ENCODE measurements around the gene EIF2B5.
"Not testable (repeated sequence)": the region's sequence is repeated elsewhere in the genome, so short reads cannot be mapped to it uniquely, and the experiment has no call there.

Gene EIF2B5

DNA sequence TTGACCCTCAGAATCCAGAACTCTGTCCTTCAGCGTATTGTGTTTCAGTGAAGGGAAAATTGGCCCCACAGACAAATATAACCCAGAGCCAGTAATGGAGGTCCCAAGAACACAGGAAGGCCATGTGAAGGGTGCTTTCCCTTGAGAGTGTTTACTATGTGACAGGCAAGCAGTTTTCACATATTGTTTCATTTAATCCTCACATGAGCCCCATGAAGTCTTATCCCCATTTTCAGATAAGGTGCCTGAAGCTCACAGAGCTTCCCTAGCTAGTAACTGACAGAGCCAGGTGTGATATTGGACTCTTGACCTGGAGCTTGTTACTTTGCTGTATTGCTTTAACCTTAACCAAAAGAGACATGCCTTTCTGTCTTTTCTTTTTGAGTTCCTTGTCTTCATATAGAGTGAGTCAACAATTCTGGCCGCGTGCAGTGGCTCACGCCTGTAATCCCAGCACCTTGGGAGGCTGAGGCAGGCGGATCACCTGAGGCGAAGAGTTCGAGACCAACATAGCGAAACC lies 10.7 kb downstream of the EIF2B5 start:
- no peak for DNase-seq (ENCODE audit: low spot score)

DNA sequence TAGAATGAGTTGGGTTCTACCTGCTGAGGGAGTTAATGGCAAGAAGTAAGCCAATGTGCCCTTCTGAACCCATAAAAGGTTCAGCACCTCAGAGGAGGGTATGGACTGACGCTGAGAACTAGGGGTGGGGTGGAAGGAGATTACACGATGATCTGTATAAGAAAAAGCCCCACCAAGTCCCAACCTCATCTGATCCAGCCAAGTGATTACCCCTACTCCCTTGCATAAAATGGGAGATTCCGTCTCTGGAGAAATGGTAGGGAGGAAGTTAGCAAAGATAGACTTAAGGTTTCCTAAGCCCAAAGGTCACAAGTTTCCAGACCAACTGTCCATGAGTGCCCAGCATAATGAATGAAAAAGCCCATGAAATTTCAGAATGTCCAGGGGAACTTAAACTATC lies 12.9 kb downstream of the EIF2B5 start:
- DNase-seq (ENCODE audit: low spot score), result no peak

DNA sequence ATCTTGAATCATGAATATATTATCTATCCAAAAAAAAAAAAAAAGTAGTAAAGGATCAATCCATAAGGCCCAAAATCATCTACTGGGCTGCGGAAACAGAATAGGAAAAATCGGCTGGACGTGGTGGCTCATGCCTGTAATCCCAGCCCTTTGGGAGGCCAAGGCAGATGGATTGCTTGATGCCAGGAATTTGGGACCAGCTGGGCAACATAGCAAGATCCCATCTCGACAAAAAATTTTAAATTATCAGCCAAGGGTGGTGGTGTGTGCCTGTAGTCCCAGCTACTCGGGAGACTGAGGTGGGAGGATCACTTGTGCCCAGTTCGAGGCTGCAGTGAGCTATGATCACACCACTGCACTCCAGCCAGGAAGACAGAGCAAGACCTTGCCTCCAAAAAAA lies 14.0 kb downstream of the EIF2B5 start:
- DNase-seq (ENCODE audit: low spot score), result no peak

DNA sequence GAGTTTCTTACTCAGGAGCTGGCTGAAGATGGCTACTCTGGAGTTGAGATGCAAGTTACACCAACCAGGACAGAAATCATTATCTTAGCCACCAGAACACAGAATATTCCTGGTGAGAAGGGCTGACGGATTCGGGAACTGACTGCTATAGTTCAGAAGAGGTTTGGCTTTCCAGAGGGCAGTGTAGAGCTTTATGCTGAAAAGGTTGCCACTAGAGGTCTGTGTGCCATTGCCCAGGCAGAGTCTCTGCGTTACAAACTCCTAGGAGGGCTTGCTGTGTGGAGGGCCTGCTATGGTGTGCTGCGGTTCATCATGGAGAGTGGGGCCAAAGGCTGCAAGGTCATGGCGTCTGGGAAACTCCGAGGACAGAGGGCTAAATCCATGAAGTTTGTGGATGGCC lies 14.6 kb downstream of the EIF2B5 start:
- not testable (repeated sequence) for DNase-seq (ENCODE audit: low spot score)

DNA sequence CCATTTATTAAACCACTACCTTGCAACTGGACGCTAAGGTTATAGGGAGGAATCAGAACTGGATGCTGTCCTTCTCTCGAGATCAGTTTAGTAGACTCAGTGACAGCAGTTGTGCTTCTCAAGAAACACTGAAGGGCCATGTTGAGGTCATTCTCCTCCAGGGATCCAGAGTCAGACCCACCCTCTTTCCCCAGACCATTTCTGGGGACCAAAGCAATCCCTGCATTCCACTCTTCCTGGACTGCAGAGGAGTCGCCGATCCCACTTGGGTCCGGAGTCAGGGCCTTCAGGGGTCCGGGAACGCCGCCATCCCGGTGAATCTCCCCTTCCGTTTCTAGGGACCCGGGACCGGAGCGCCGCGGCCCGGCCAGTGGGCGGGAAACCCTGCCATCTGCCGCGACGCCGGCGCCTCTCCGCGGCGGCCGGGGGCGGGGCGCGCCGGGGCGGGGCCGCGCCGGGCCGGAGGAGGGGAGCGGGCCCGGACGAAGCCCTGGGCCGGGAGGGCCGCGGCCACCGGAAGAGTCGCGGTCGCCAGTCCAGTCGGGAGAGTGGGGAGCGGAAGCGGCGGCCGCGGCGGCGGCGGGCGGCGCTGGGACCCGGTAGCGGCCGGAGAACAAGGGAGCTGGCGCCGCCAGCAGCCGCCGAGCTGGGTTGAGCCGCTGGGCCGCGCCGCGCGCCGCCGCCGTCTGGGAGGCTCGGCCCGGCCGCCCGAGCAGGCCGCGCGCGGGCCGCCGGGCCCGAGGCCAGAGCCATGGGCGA lies 19.9 kb downstream of the EIF2B5 start, which contains the start of gene DVL3:
TSS of gene DVL3 (plus strand) at position 493 of the 759 bp plus-strand sequence. CDS start at position 752, 259 bp downstream.
- DNase-seq (ENCODE audit: low spot score), result peak; percentile 49

DNA sequence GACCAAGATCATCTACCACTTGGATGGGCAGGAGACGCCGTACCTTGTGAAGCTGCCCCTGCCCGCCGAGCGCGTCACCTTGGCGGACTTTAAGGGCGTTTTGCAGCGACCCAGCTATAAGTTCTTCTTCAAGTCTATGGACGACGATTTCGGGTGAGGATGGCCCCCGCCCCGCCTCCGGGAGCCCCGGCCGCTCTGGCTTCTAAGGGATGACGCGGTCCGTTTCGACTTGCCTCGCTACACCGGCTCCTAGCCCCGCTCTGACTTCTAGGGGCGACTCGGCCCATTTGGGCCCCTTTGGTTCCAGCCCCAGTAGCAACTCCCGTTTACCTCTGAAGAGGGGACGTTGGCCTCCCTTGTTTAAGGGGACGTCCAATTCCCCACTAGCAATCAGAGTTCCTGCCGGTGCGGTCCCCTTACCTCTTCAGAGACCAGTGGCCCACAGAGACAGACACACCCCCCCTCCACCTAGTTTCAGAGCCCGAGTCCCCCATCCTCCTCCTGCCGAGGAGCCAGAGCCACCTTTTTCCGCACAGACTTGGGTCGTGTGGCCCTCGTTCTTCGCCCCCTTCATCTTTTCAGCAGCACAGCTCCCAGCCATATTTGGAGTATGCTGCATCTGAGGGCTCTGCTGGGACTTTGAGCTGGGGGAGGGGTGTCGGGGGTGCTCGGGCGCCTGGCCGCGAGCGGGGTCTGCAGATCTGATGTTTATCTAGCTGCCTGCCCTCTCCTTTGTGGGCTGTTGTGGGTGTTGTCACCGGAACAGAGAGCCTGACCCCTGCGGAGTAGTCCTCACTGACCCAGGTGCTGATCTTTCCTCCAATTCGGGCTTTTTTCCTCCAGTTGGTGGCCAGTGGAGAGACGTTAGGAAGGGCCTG lies 20.7 kb downstream of the EIF2B5 start:
- DNase-seq (ENCODE audit: low spot score), result no peak

DNA sequence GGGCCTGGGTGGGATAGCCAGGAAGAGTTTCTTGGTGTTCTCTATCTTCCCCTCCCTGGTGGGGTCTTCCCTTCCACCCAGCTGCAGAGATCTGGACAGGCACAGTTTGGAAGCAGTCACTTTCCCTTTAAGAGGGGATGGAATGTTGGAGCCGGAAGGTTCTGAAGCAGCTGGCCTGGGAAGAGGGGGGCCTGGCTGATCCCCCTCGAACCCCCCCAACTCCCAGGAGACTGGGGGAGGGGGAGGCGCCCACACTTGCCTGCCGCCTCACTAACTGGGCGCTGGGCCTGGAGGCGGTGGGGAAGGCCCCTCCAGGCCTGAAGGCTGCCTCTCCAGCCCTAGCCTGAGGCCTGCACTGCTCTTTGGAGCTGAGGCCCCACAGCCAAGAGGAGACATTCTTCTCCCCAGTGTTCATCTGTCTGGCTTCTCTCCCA lies 21.4 kb downstream of the EIF2B5 start:
- peak; percentile 57 for DNase-seq (ENCODE audit: low spot score)

DNA sequence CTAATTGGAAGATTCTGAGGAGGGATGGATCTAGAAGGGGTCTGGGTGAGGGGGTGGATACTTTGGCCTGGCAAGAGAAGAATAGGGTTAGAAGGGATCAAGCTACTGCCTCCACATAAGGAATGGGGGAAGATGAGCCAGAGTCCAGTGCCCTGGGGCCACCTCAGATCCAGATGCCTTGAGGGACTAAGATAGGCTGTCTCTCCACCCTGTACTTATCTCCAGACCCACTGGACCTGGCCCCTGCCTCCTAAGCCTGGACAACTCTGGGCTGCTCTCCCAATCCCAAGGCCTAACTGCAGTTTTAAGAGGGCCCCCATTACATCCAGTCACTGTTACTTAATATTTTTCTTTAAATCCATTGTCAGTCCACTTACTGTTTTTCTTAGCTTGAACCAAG lies 22.0 kb downstream of the EIF2B5 start:
- no peak for DNase-seq (ENCODE audit: low spot score)

DNA sequence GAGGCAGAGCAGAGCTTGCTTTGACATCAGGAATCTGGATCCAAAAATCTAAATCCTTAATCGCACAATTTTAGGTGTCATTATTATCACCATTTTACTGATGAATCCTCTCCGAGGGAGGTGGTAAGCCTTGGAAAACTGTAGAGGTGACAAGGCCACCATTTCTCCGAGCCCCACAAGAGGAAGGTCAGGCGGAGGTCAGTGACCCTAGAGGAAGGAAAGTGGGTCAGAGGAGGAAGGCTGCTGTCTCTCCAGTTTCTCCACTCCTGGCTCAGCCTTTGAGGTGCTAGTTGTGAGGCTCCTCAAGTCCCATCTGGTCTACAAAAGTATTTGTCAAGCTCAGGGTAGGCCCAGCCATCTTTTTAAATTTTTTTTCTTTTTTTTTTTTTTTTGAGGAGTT lies 23.2 kb downstream of the EIF2B5 start:
- no peak for DNase-seq (ENCODE audit: low spot score)

DNA sequence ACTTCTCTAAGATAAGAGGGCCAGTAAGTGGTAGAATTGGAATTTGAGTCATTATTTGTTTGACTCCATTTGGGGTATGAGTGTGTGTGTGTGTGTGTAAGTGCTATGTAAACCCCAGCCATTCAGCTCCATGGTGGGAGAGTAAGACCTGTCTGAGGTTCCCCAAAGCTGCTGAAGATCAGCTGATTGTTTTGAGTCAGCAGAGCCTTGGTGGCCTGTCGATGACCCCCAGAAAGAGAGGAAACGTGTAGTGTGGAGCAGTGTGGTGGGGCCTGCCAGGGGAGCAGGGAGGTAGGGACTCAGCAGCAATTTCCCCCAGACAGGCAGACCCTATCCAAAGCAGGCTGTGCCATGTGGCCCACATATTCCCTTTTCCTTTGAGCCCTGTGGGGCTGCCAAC lies 25.3 kb downstream of the EIF2B5 start:
- no peak for DNase-seq (ENCODE audit: low spot score)

DNA sequence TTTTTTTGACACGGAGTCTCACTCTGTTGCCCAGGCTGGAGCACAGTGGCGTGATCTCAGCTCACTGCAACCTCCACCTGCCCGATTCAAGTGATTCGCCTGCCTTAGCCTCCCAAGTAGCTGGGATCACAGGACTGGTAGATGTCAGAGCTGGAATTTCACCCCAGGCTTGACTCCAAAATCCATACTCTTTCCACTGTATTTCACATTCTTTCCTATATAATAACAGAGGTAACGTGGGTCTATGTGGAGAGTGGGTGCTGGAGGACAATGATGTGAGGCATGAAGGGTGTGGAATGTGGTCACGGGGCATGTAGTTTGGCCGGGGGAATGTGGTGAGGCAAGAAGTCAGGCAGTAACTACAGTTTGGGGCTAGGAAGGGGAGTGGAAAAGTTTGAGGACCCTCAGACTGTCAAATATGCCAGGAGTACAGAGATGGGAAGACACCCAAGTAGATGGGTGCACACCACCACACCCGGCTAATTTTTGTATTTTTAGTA lies 27.5 kb downstream of the EIF2B5 start:
- DNase-seq (ENCODE audit: low spot score), result not testable (repeated sequence)

DNA sequence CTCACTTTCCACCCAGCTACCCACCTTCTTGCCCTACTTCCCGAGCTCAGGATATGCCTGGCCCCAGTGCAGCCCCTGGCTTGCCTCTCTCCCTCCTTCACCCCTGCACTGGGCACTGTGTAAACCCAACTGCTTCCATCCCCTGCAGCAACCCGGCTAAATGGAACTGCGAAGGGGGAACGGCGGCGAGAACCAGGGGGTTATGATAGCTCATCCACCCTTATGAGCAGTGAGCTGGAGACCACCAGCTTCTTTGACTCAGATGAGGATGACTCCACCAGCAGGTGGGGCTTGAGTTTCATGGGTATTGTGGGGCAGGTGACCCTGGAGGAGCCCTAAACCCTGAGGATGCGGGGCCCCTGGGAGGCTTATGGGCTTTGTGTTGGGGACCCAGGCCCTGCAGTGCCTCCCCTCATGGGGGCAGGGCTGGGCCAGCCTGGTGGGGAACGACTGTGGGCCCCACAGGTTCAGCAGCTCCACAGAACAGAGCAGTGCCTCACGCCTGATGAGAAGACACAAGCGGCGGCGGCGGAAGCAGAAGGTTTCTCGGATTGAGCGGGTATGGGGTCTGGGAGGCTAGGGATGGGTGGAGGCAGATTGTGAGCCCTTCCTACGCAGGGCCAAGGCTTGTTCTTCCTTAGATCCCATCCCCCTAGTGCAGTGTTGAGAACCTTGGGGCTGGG lies 29.6 kb downstream of the EIF2B5 start:
- no peak for DNase-seq (ENCODE audit: low spot score)

DNA sequence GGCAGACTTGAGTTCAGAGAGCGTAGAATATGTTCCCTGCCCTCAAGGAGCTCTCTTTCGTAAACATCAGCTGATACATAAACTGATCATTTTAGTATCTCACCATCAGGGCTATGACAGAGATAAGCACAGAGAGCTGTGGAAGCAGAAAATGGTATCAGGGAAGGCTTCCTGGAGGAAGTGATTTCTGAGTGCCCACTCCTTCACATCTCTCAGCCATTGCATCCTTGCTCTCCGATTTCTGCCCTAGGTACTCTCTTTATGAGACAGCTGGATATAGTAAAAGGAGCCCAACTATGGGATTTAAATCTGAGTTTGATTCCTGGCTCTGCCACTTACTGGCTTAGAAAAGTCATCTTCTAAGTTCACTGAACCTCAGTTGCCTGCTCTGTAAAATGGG lies 30.4 kb downstream of the EIF2B5 start:
- no peak for DNase-seq (ENCODE audit: low spot score)

DNA sequence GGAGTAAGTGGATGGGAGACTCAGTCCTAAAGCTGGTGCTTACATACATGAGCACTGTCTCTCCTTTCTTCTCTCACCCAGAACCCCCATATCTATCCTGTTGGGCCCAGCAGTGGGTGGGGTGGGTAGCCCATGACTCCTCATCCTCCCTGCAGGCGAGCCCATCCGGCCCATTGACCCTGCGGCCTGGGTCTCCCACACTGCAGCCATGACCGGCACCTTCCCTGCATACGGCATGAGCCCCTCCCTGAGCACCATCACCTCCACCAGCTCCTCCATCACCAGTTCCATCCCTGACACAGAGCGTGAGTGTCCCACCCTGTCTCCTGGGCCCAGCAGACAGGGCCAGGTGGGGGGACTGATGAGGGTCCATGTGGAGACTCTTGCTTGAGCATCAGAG lies 31.5 kb downstream of the EIF2B5 start:
- no peak for DNase-seq (ENCODE audit: low spot score)

DNA sequence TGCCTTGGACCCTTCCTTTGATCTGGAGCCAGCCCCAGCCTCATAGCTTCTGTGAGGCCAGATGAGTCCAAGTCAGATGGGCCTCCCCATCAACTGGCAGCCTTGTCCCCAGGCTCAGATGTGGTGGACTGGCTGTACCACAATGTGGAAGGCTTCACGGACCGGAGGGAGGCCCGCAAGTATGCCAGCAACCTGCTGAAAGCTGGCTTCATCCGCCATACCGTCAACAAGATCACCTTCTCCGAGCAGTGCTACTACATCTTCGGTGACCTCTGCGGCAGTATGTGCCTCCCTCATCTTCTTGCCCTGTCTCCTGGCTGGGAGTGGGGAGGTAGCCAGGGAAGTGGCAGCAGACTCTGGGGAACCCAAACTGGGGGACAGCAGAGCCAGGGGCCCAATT lies 32.6 kb downstream of the EIF2B5 start:
- DNase-seq (ENCODE audit: low spot score), result no peak

DNA sequence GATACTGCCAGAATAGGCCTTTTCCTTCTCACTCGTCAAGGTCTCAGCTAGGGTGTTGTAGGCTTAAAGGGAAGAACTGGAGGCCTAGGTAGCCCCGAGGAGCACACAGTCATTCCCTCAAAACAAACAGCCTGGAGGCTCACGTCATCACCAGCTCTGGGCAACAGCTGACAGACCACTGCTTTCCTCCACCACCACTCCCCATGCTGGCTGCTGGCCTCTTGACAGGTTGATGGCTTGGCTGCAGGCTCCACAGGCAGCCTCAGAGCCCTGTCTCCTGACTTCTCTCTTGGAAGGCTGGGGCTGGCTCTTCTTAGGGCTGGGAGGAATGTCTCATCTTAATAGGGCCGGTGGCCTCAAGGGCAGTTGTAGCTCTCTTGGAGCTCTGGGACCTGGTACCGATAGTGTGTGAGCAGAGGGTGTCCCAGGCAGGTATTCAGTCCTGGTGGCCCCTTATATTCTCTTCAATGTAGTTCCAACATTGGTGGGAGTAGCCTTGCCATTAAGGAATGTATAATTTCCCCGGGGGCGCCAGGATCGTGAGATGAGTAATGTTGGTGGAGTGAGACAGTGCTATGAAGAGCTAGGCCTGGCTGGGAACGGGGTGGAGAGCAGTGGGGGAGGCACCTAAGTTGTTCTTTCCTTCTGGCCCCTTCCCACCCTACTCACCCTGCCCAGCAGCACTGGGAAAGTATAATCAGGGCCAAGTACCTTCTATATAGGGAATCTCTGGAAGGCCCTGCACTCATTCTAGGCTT lies 33.4 kb downstream of the EIF2B5 start:
- DNase-seq (ENCODE audit: low spot score), result no peak

DNA sequence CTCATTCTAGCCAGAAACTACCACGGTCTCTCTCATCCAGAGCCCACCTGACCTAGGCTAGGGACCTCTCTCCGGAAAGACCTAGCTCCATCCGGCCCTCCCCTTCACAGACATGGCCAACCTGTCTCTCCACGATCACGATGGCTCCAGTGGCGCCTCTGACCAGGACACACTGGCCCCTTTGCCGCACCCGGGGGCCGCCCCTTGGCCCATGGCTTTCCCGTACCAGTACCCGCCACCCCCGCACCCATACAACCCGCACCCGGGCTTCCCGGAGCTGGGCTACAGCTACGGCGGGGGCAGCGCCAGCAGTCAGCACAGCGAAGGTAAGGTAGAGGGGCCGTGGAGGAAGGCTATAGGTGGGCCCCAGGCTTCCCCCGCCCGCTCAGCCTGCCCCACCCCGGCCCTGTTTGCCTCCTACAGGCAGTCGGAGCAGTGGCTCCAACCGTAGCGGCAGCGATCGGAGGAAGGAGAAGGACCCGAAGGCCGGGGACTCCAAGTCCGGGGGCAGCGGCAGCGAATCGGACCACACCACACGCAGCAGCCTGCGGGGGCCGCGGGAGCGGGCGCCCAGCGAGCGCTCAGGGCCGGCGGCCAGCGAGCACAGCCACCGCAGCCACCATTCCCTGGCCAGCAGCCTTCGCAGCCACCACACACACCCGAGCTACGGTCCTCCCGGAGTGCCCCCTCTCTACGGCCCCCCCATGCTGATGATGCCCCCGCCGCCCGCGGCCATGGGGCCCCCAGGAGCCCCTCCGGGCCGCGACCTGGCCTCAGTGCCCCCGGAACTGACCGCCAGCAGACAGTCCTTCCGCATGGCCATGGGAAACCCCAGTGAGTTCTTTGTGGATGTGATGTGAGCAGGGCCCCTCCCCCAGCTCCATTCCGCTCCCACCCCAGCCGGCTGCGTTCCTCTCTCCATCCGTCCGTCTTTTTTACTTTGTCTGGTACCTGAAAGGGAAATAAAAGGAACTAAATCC lies 35.0 kb downstream of the EIF2B5 start:
- no peak for DNase-seq (ENCODE audit: low spot score)

DNA sequence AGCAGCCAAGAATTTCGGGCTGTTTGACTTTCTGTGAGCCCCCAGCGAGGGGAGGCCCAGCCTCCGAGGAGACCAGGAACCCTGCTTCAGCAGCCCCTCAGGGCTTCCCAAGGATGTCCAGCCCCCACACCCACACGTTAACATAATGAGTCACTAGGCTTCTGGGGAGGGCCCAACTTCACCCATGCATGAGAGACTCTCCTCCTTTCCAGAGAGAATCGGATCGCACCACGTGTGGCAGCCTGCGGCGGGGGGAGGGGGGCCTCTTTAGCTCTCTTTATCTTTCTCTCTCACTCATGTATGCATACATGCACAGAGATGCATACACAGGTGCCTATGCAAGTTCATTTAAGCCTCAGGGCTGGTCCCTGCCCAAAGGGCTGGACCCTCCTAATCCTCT lies 36.4 kb downstream of the EIF2B5 start:
- DNase-seq (ENCODE audit: low spot score), result no peak

DNA sequence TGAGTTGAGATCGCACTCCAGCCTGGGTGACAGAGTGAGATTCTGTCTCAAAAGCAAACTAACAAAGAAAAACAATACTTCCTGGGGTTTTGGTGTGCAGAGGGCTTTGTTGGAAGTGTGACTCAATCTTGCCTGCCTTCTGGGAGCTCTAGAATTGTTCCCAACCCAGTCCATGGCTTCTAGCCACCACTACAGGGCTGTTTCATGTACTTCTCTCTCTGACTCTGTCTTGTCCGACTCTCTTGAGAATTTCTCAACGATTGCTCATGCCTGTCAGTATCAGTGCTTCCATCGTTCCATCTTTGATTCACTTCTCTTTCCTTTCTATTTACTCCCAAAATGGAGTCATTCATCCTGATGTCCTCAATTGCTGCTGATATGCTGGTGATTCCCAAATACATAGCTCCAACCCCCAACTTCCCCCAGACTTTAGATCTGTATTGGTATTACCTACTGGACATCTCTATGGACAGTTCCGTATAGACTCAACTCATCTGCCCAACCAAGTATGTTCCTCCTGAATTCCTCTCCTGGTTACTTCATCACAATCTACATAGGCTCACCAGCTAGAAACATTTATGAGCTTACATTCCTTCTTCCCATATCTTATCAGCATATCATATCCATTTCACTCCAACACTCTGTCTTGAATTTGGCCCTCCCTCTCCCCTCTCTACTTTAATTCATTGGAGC lies 37.7 kb downstream of the EIF2B5 start:
- DNase-seq (ENCODE audit: low spot score), result no peak

DNA sequence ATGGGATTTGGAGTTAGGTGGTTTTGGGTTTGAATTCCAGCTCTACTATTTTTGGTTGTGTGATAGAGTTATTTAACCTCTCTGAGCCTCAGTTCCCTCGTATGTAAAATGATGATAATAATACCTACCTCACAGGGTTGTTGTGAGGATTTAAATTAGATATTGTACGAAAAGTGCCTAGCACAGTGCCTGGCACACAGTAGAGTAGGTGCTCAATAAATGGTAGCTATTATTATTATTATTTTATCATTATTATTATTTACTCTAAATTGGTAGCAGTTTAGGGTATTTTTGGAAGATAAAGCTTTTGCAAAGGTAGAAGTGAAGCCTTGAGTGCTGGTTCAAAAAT lies 38.2 kb downstream of the EIF2B5 start:
- DNase-seq (ENCODE audit: low spot score), result no peak

Measured in pons (tissue), 1 donor.